B cell (primary cell): Measurements from ENCODE around the gene PACSIN2. TPM values are rescaled to one million over a fixed set of nuclear protein-coding genes. Genes with fewer than 3 reads are reported as not detected.

ENCODE experiments used
- ATAC-seq: fragments of 200-7000 bp; cut with Tn5 transposase; one replicate; pipeline ENCODE4 v1.10.0; 2021; ENCODE audit warnings: low read depth, mild to moderate bottlenecking, moderate number of reproducible peaks, moderate library complexity
- CTCF ChIA-PET: fragments of 350-600 bp; sonication (Branson Sonifier 250); formaldehyde crosslinking; loops from one replicate; lab custom pipeline; 2021; ENCODE audit warnings: antibody characterized with exemption, inconsistent platforms; lab: Charles Lee
- POLR2A ChIA-PET: fragments of 350-600 bp; sonication (Branson Sonifier 250); formaldehyde crosslinking; loops from one replicate; lab custom pipeline; 2021; ENCODE audit warnings: antibody characterized with exemption; lab: Charles Lee
- DNase-seq: peaks from one replicate; pipeline ENCODE4 v3.0.0; 2013
- H2AFZ ChIP-seq: 2 replicates; pipeline ENCODE4 v1.6.1; 2012; ENCODE audit warnings: mild to moderate bottlenecking, low read depth, low read length; ENCODE audit not compliant: insufficient read depth, poor library complexity, severe bottlenecking
- H3K27ac ChIP-seq, 2 donors: 1 replicate in 1 of 2; 2 replicates in 1 of 2; pipeline ENCODE4 v1.5.1; 2012 to 2013; ENCODE audit warnings: low read length in 2 of 2, mild to moderate bottlenecking in 2 of 2, moderate library complexity in 1 of 2
- H3K27me3 ChIP-seq, 4 experiments: fragments of 200-600 bp in 1 of 4; sonication (generic) in 1 of 4; replicated peaks in 1 of 4; 1 replicate in 2 of 4; 2 replicates in 2 of 4; pipeline versions ENCODE4 v1.6.1 to v1.7.0; 2013 to 2016; ENCODE audit warnings: low read length in 3 of 4, mild to moderate bottlenecking in 2 of 4, mixed read lengths in 1 of 4, moderate library complexity in 1 of 4; ENCODE audit not compliant: insufficient read depth in 4 of 4, control insufficient read depth in 3 of 4; ENCODE audit errors: control extremely low read depth in 1 of 4
- H3K36me3 ChIP-seq, 2 experiments: replicated peaks in 1 of 2; 1 replicate in 1 of 2; 2 replicates in 1 of 2; pipeline versions ENCODE4 v1.6.1 to v1.7.1; 2013; ENCODE audit warnings: low read length in 1 of 2; ENCODE audit not compliant: insufficient read depth in 2 of 2, control insufficient read depth in 1 of 2; ENCODE audit errors: control extremely low read depth in 1 of 2, extremely low read depth in 1 of 2
- H3K4me1 ChIP-seq, 2 donors: fragments of 200-600 bp in 1 of 2; sonication (generic) in 1 of 2; 1 replicate in 1 of 2; 2 replicates in 1 of 2; pipeline versions ENCODE4 v1.5.1 to v1.6.1; 2013 to 2017; ENCODE audit warnings: low read length in 2 of 2; ENCODE audit not compliant: control insufficient read depth in 2 of 2, insufficient read depth in 2 of 2
- H3K4me2 ChIP-seq: replicated peaks from 2 replicates; pipeline ENCODE3; 2012; ENCODE audit warnings: mild to moderate bottlenecking, low read depth, low read length; ENCODE audit not compliant: poor library complexity, severe bottlenecking
- H3K4me3 ChIP-seq, 5 experiments: fragments of 200-600 bp in 1 of 5; sonication (generic) in 1 of 5; 1 replicate in 3 of 5; 2 replicates in 2 of 5; pipeline versions ENCODE4 v1.5.1 to v1.7.0; 2011 to 2016; ENCODE audit warnings: low read length in 4 of 5, mild to moderate bottlenecking in 4 of 5, low read depth in 2 of 5, control low read depth in 1 of 5, moderate library complexity in 1 of 5; ENCODE audit not compliant: insufficient read depth in 1 of 5; ENCODE audit errors: control extremely low read depth in 1 of 5, extremely low read depth in 1 of 5
- H3K79me2 ChIP-seq: fragments of 200-600 bp; sonication (generic); one replicate; pipeline ENCODE4 v1.6.0; 2016; ENCODE audit warnings: low read length; ENCODE audit not compliant: control insufficient read depth, insufficient read depth
- H3K9ac ChIP-seq: fragments of 200-600 bp; sonication (generic); 2 replicates; pipeline ENCODE4 v1.6.1; 2017; ENCODE audit warnings: mild to moderate bottlenecking, low read length, moderate library complexity
- H3K9me3 ChIP-seq, 3 donors: one replicate each; pipeline versions ENCODE4 v1.6.1 to v1.7.1; 2013; ENCODE audit warnings: low read length in 2 of 3; ENCODE audit not compliant: control insufficient read depth in 2 of 3, insufficient read depth in 1 of 3; ENCODE audit errors: control extremely low read depth in 1 of 3
- H4K20me1 ChIP-seq: 2 replicates; pipeline ENCODE4 v1.6.0; 2012; ENCODE audit warnings: mild to moderate bottlenecking, low read length; ENCODE audit not compliant: insufficient read depth, control insufficient read depth, poor library complexity, severe bottlenecking
- H3K27ac Mint-ChIP-seq: one replicate; pipeline ENCODE4 v1.8.0; 2021; ENCODE audit warnings: mixed read lengths
- H3K27me3 Mint-ChIP-seq: one replicate; pipeline ENCODE4 v1.8.0; 2021; ENCODE audit warnings: mixed read lengths
- H3K4me1 Mint-ChIP-seq: one replicate; pipeline ENCODE4 v1.8.0; 2021; ENCODE audit warnings: mixed read lengths
- H3K4me3 Mint-ChIP-seq: one replicate; pipeline ENCODE4 v1.8.0; 2021; ENCODE audit warnings: mixed read lengths
- H3K9me3 Mint-ChIP-seq: one replicate; pipeline ENCODE4 v1.8.0; 2022; ENCODE audit warnings: mixed read lengths; ENCODE audit not compliant: insufficient read depth
- CTCF ChIP-seq: fragments of 200-600 bp; IDR thresholded peaks from one replicate; pipeline ENCODE4 v1.8.0; 2022; ENCODE audit warnings: antibody characterized with exemption, mild to moderate bottlenecking
- EZH2 ChIP-seq: IDR thresholded peaks from 2 replicates; pipeline ENCODE4 v1.6.1; 2012; ENCODE audit warnings: borderline replicate concordance, low read depth, mild to moderate bottlenecking, moderate library complexity, low read length; ENCODE audit not compliant: insufficient read depth, poor library complexity, severe bottlenecking
- WGBS: methylation state at CpG from one replicate; pipeline ENCODE4 v1.1.5; 2013; ENCODE audit warnings: missing lambda C conversion rate; ENCODE audit not compliant: insufficient coverage; 5-methylcytosine and 5-hydroxymethylcytosine counted together
- intact Hi-C: fragments of 100-400 bp; cut with micrococcal nuclease; formaldehyde crosslinking; loops from one replicate; pipeline ENCODE4 v1.10.0; 2022
- polyA plus RNA-seq: library from polyadenylated mRNA; depleted of rRNA; stranded (reverse); fragments of >200 nt; gene quantifications from 2 replicates; pipeline ENCODE4 v1.2.3, GENCODE V29; 2012
- total RNA-seq, 2 donors: library from RNA; stranded (reverse); fragments of 120-200 nt in 1 of 2; gene quantifications; 1 replicate in 1 of 2; 2 replicates in 1 of 2; pipeline versions ENCODE4 v1.2.3 to v1.2.4, GENCODE V29; 2013 to 2022

PACSIN2 gene
- total and polyA plus RNA-seq, 2 donors (not counting 1 experiment from before 2014, with no cell fraction given): 26.9 to 59.3 TPM

- H2AFZ ChIP-seq: peak overlapping the region; percentile 81
- no peaks in the 10 kb centered on the region for H3K36me3 ChIP-seq
- peaks cover 41% of the 10 kb centered on the region for H4K20me1 ChIP-seq
- peak overlapping the region; percentile 98 for H3K4me3 Mint-ChIP-seq
- H3K27me3 ChIP-seq: no peaks in the 10 kb centered on the region
- H3K4me2 ChIP-seq: peak overlapping the region; percentile 99
- H3K4me3 ChIP-seq: peak overlapping the region; percentile 73 to 96 (median 77)
- H3K27me3 Mint-ChIP-seq: no peaks in the 10 kb centered on the region
- intact Hi-C loops: loop anchor here (2.0 kb wide), 4 partner anchors 75 to 399 kb away; partner anchors contain the start of genes ARFGAP3, POLDIP3 and TTLL1
- ATAC-seq: no peak
- peaks cover 68% of the 10 kb centered on the region for H3K79me2 ChIP-seq
- peak overlapping the region in 1 of 2 donors; percentile 32 for H3K27ac ChIP-seq
- no peaks in the 10 kb centered on the region for H3K9me3 Mint-ChIP-seq
- H3K9ac ChIP-seq: peak overlapping the region; percentile 88
- peak overlapping the region; percentile 90 for H3K27ac Mint-ChIP-seq
- H3K9me3 ChIP-seq: no peaks in the 10 kb centered on the region
- H3K4me1 Mint-ChIP-seq: peaks cover 38% of the 10 kb centered on the region
- TF ChIP-seq CTCF (no peak), EZH2 (no peak)
- ChIA-PET POLR2A (interaction anchor here (1.9 kb wide), 2 partner anchors 9 to 399 kb away, joined by 4 to 6 read pairs; partner anchors contain the start of gene POLDIP3), CTCF (interaction anchor here (0.7 to 2.1 kb wide), 6 partner anchors 9 to 147 kb away, joined by 3 to 9 read pairs (median 6); no protein-coding TSS in a partner anchor)
- 5% methylated on average over 12 of the region's 16 CpGs for WGBS
- no peak for DNase-seq
- H3K4me1 ChIP-seq: peaks cover 14 to 19% of the 10 kb centered on the region in 2 donors
Measured at GRCh38 chr22:43013355-43014315, 1.3 kb downstream of the PACSIN2 start.

DNA sequence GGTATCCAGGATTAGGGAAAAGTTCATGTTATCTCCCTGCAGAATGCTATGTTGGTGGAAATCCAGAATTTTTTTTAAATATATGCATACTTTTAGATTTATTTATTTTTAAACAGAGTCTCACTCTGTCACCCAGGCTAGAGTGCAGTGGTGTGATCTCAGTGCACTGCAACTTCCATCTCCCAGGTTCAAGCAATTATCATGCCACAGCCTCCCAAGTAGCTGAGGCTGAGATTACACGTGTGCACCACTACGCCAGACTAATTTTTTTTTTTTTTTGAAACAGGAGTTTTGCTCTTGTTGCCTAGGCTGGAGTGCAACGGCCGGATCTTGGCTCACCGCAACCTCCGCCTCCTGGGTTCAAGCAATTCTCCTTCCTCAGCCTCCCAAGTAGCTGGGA lies 2.6 kb downstream of the PACSIN2 start:
- Histone ChIP-seq H3K9ac (no peak overlapping the region), H3K79me2 (peaks cover 80% of the 10 kb centered on the region), H3K36me3 (no peaks in the 10 kb centered on the region), H3K9me3 (no peaks in the 10 kb centered on the region), H3K27me3 (no peaks in the 10 kb centered on the region), H3K4me3 (no peak overlapping the region), H2AFZ (no peak overlapping the region), H3K27ac (no peak overlapping the region), H3K4me2 (no peak overlapping the region), H3K4me1 (peaks cover 19 to 24% of the 10 kb centered on the region in 2 donors), H4K20me1 (peaks cover 54% of the 10 kb centered on the region)
- ATAC-seq: no peak
- no peak overlapping the region for H3K27ac Mint-ChIP-seq
- H3K4me3 Mint-ChIP-seq: no peak overlapping the region
- no peak for DNase-seq
- CTCF ChIA-PET: no interaction called here
- 100% methylated on average over 4 of the region's 6 CpGs for WGBS
- intact Hi-C loops: no loop called here
- peaks cover 43% of the 10 kb centered on the region for H3K4me1 Mint-ChIP-seq
- no peaks in the 10 kb centered on the region for H3K27me3 Mint-ChIP-seq
- H3K9me3 Mint-ChIP-seq: no peaks in the 10 kb centered on the region
- TF ChIP-seq CTCF: no peak
- TF ChIP-seq EZH2: no peak
- POLR2A ChIA-PET: no interaction called here
